Stimulated activated CD4-positive, alpha-beta T cell treated with anti-CD3 and anti-CD28 coated beads, Interleukin-2, amount 100 ng/mL, for 24 hours (primary cell): Measurements from ENCODE around the gene HECTD3.
"Not testable (repeated sequence)": the region's sequence is repeated elsewhere in the genome, so short reads cannot be mapped to it uniquely, and the experiment has no call there.

Experiments
- DNase-seq, 2 donors: peaks; one replicate each; pipeline ENCODE4 v3.0.0-alpha.2; 2020

Gene HECTD3

GRCh38 chr1:44985747-44986359, 25.3 kb downstream of the HECTD3 start:
- DNase-seq, result no peak

DNA sequence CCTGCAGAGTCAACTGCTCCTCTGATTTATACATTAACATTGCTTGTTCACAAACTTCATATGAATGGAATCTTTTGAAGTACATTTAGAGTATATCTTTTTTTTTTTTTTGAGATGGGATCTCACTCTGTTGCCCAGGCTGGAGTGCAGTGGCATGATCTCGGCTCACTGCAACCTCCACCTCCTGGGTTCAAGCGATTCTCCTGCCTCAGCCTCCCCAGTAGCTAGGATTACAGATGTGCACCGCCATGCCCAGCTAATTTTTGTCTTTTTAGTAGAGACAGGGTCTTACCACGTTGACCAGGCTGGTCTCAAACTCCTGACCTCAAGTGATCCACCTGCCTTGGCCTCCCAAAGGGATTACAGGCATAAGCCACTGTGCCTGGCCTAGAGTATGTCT, 33.8 kb downstream of the HECTD3 start:
- DNase-seq, result not testable (repeated sequence)

DNA sequence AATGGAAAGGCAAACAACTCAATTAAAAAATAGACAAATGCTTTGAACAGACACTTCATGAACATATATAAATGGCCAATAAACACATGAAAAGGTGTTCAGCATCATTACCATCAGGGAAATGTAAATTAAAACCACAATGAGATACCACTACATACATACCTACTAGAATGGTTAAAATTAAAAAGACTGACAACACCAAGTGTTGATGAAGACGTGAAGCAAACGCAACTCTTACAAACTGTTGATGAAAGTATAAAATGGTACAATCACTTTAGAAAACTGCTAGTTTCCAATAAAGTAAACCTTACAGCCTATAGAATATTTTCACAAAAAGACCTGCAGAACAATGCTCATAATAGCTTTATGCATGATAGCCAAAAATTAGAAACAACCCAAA, 34.9 kb downstream of the HECTD3 start:
- DNase-seq, result no peak

GRCh38 chr1:44973645-44974044, 37.5 kb downstream of the HECTD3 start:
- DNase-seq, result no peak

- DNase-seq, result no peak
Measured at GRCh38 chr1:44970317-44970716, 40.8 kb downstream of the HECTD3 start.

DNA sequence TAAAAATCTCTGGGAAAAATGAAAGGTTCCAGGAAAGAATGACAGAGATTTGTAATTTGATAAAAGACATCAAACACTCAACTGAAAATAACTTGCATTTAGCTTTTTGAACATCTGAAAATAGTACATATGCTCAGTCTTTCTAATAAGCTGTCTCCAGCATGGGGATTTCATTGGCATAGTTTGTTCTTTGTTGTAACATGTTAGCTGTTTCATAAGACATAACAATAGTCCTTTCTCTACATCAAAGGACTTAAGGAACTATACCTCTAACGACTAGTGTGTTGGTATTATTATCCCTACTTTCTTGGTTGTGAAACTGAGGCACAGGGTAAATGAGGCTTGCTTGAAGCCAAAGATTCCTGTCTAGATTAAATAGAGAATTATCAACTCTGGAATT, 46.7 kb downstream of the HECTD3 start:
- DNase-seq, result no peak

GRCh38 chr1:44962729-44963128, 48.4 kb downstream of the HECTD3 start:
- no peak for DNase-seq

GRCh38 chr1:44962022-44962421, 49.1 kb downstream of the HECTD3 start:
- not testable (repeated sequence) for DNase-seq

GRCh38 chr1:44957566-44957965, 53.6 kb downstream of the HECTD3 start:
- DNase-seq, result not testable (repeated sequence)

DNA sequence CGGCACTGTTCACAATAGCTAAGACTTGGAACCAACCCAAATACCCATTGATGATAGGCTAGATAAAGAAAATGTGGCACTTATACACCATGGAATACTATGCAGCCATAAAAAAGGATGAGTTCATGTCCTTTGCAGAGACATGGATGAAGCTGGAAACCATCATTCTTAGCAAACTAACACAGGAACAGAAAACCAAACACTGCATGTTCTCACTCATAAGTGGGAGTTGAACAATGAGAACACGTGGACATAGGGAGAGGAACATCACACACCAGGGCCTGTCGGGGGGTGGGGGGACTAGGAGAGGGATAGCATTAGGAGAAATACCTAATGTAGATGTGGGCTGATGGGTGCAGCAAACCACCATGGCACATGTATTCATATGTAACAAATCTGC, 55.0 kb downstream of the HECTD3 start:
- DNase-seq, result not testable (repeated sequence)
